ENCODE results near the gene RAPGEF1. TPM values are rescaled to one million over a fixed set of nuclear protein-coding genes. Genes with fewer than 3 reads are reported as not detected.

RAPGEF1 gene
- total RNA-seq = 21.8 and 26.9 TPM in 2 replicates

DNA sequence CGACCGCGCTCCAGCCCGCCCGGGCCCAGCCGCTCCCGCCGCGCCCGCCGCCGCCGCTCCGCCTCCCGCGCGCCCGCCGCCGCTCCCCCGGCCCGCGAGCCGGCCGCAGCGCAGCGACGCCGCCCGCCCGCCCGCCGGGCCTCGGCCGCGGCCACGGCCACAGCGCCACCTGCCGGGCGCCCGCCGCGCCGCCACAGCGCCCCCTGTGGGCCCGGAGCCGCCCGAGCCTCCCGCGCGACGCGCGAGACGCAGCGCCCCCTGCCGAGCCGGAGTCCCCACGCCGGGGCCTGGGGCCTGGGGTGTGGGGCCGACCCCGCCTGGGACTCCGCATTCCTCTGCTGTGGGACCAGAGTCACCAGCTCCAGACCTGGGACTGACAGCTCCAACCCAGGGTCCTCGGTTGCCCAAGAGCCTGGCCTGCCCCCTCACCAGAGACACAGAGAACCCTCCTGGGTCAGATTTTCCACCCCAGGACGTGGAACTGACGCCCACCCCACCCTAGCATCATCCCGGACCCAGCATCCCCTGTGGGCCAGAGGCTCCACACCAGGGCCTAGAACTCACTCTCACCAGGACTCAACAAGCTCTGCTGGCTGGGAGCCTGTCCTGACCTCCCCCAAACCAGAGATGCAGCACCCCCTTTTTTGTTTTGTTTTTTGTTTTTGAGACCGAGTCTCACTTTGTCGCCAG, at the start of gene RAPGEF1:
RAPGEF1 (minus strand) TSS at position 118 of the 690 bp plus-strand sequence. CDS start 246 bp downstream, outside the sequence.

GRCh38 chr9:131545003-131545785, 194.7 kb downstream of the RAPGEF1 start, which contains the start of gene PRRT1B:
PRRT1B (plus strand) TSS chr9:131545523; CDS start chr9:131545616, 93 bp downstream.

DNA sequence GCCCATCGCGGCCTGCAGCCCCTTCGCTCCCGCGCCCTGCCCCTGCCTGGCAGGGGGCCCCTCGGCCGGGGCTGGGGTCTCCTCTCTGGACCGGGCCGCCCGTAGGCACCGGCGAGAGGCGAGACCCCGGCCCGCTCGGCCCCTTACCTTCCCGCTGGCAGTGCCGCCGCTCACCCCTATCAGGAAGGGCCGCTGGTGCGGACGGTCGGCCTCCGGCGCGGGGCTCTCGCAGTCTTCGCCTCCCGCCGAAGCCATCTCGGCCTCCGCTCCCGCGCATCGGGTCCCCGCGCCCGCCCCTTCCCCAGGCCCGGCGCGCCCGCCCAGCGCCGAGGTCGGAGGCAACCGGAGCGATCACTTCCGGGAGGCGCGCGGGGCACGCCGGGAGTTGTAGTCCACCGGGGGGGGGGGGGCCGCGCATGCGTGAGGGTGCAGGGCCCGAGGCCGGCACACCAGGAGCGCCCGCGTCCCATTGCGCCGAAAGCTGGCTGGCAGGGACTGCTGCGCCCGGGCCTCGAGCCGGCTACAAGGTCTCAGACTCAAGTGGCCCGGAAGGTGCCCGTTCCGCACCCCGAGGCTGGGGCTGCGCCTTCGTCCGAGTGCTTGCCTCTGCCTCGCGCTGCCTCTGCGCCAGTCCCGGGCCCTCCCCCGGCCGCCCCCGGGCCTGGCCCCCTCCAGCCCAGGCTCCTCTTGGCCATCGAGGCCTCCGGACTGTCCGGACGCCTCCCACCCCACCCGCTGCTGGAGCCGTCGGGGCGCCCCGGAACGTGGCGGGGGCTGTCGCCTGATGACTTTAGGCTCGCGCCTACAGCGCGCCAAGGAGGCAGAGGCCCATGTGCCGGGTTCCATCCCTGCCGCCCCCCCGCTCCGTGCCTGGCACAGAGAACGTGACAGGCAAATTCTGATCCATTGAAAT, 208.7 kb downstream of the RAPGEF1 start, which contains the start of gene UCK1:
UCK1 (minus strand) TSS at position 344 of the 913 bp plus-strand sequence; CDS start at position 255, 89 bp downstream.

Other genes with a start within 250 kb of the RAPGEF1 start
- gene POMT1, start 237.2 kb downstream of the RAPGEF1 start, total RNA-seq = 19.6 and 57.9 TPM in 2 replicates
- 34.5 and 35.8 TPM in 2 replicates for gene UCK1, start 208.8 kb downstream of the RAPGEF1 start, total RNA-seq
- not detected in 2 replicates for gene PRRT1B, start 194.6 kb downstream of the RAPGEF1 start, total RNA-seq

All from cardiac atrium fibroblast (primary cell).